ENCODE data around the gene LAMA4. TPM values are rescaled to one million over a fixed set of nuclear protein-coding genes. Genes with fewer than 3 reads are reported as not detected.

Gene LAMA4
- total and polyA plus RNA-seq, 2 of the 13 experiments (the other 11 are each of a cell fraction or from before 2014, with no cell fraction given) = not detected

- TF ChIP-seq TBP (CRISPR knock-in tag; IDR thresholded peaks at IDR 0.05) (no peak), POLR2AphosphoS2 (IDR thresholded peaks at IDR 0.05; ENCODE audit: low read depth, low read length) (no peak), ZNF350 (CRISPR knock-in tag; IDR thresholded peaks at IDR 0.05; ENCODE audit: borderline replicate concordance, low read depth) (peak; percentile 91), SAFB2 (CRISPR knock-in tag; IDR thresholded peaks at IDR 0.05; ENCODE audit: borderline replicate concordance, low read depth) (no peak), ARID5B (CRISPR knock-in tag; IDR thresholded peaks at IDR 0.05) (peak; percentile 44), HDAC1 (CRISPR knock-in tag; IDR thresholded peaks at IDR 0.05) (peak; percentile 79), TMF1 (CRISPR knock-in tag; IDR thresholded peaks at IDR 0.05; ENCODE audit: low read depth) (peak; percentile 58; the same call in 1 of the 2 replicates), TCF7L2 (IDR thresholded peaks at IDR 0.05; ENCODE audit: low read depth, low read length) (no peak), REXO4 (CRISPR knock-in tag; IDR thresholded peaks at IDR 0.05; ENCODE audit: borderline replicate concordance) (no peak), ARID4A (CRISPR knock-in tag; IDR thresholded peaks at IDR 0.05; ENCODE audit: borderline replicate concordance) (peak; percentile 93), ZNF772 (CRISPR knock-in tag; IDR thresholded peaks at IDR 0.05) (peak; percentile 60), YEATS2 (CRISPR knock-in tag; IDR thresholded peaks at IDR 0.05; ENCODE audit: borderline replicate concordance) (peak; percentile 83; the same call in 1 of the 2 replicates), ATF1 (CRISPR knock-in tag; IDR thresholded peaks at IDR 0.05) (no peak), ZSCAN30 (CRISPR knock-in tag; IDR thresholded peaks at IDR 0.05) (0 out of 2 replicates have a peak, but pooled peaks have one; percentile 24), ZNF878 (CRISPR knock-in tag; IDR thresholded peaks at IDR 0.05) (no peak), AKNA (CRISPR knock-in tag; IDR thresholded peaks at IDR 0.05; ENCODE audit: borderline replicate concordance) (no peak; the same call in 1 of the 2 replicates)
These were observed 167.0 kb downstream of the LAMA4 start, which contains the start of the genes FAM229B and TUBE1 (continued) for GRCh38 chr6:112087136-112087911.
